ENCODE results near the gene VPS33A. TPM values are rescaled to one million over a fixed set of nuclear protein-coding genes. Genes with fewer than 3 reads are reported as not detected.

The VPS33A gene
- polyA plus RNA-seq (ENCODE audit: low read depth in 6 of 6): 10 to 100 TPM; 20.9 to 37.1 (median 23.9) TPM

DNA sequence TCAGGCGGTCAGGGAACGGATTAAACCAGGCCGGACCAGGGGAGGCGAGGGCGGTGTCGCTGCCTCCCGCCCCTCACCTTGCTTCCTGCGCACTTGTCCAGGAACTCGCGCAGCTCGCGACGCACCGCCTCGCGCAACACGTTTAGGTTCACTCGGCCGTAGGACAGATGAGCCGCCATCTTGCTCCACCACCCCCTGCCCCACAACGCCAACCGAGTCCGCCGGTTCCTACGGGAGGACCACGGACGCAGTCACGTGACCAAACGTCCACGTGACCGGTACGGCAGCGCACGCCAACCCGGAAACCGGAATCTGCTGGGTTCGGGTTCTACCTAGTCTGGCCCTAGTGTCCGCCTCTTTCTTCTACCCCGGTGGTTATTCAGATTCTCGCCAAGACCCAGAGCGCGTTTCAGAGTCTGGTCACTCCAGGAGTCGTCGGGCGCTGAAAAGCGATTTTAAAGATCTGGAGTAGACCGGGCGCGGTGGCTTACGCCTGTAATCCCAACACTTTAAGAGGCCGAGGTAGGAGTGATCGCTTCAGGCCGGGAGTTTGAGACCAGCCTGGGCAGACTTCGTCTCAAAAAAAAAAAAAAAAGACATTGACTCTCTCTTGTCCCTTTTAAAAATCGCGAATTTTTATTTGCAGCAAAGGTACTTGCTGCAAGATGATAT is at the start of gene VPS33A:
VPS33A (minus strand) TSS at position 265 of the 672 bp plus-strand sequence; CDS start at position 179, 86 bp downstream.
- Mint-ChIP-seq H3K9me3 (peaks cover 0 to 3% (median 0%) of the 10 kb centered on the region in 7 donors), H3K4me1 (peaks cover 9 to 31% (median 19%) of the 10 kb centered on the region in 3 donors), H3K27me3 (no peaks in the 10 kb centered on the region), H3K36me3 (peaks cover 0 to 5% of the 10 kb centered on the region in 2 donors), H3K27ac (peak within 1 kb of the TSS; percentile 97 to 100 (median 98)), H3K4me3 (peak within 1 kb of the TSS; percentile 90 to 99 (median 95))
- peak; percentile 90 for DNase-seq
- ATAC-seq (ENCODE audit: low read depth in 2 of 2): peak; percentile 83 to 84

DNA sequence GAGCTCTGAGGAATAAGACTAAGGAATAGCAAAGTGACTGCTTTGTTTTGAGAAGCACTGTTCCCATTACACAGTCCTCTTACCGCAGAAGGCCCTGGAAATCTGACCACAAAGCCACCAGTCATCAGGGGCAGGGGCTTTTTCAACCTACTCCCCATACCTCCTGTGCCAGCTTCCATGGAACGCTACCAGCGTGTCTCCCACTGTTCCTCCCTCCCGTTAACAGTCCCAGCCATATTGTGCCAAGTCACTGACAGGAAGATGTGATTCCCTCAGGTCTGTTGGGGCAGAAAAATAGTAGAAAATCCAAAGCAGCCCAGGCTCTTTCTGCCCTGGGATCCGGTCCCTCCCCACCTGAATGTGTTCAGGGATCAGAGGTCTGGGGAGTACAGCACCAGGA is 46.6 kb upstream of the VPS33A start:
- Mint-ChIP-seq H3K36me3 (peaks cover 0 to 7% of the 10 kb centered on the region in 2 donors), H3K4me1 (no peaks in the 10 kb centered on the region), H3K27ac (no peak overlapping the region), H3K9me3 (no peaks in the 10 kb centered on the region), H3K27me3 (no peaks in the 10 kb centered on the region), H3K4me3 (no peak overlapping the region)
- ATAC-seq (ENCODE audit: low read depth in 2 of 2) (no peak), DNase-seq (no peak)

DNA sequence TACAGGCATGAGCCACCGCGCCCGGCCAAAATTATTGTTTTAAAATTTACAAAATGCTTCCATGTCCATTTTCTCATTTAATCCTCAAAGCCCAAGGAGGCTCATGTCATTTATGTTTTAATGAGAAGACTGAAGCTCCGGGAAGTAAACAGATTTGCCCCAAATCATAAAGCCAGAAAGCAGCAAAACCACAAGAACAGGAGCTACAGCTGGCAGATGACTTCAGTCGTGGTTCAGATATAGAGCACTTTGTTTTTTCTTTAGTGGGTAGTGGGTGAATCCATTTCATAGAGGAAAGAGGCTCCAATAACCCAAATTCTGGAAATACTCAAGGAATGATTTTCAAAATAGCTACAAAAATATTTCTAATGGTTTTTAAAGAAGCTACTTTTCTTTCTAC is 45.4 kb upstream of the VPS33A start:
- Mint-ChIP-seq H3K36me3 (peaks cover 0 to 7% of the 10 kb centered on the region in 2 donors), H3K4me1 (no peaks in the 10 kb centered on the region), H3K9me3 (no peaks in the 10 kb centered on the region), H3K27ac (no peak overlapping the region), H3K27me3 (no peaks in the 10 kb centered on the region), H3K4me3 (no peak overlapping the region)
- ATAC-seq (ENCODE audit: low read depth in 2 of 2) (no peak), DNase-seq (no peak)

DNA sequence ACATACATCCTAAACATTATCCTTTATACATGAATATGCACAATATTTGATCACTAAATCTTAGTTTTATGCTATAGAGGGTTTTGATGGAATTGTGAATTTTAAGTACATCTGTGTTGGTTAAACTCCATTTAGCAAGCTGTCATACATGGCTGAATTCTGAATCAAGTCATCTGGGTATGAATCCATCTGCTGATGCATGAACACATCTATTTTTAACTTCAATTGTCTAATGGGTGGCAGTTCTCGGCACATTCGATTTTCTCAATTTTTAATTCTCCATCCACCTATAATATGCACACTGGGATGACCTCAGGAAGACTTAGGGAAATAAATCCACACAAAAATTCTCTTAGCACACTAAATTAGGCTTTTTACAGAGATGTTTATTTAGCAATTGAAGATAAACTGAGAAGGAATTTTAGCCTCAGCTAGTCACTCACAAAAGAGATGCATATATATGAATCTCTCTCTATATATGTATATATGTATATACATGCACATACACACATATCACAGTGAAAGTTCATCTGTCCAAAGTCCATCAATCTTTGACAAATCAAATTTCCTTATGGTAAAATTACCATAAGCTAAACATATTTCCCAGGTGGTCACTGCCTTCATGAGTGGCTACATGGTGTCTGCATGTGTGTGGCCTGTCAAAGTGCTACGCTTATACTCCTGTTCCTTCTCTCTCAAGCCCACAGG is 44.5 kb upstream of the VPS33A start:
- no peak for ATAC-seq (ENCODE audit: low read depth in 2 of 2)
- peaks cover 0 to 7% of the 10 kb centered on the region in 2 donors for H3K36me3 Mint-ChIP-seq
- H3K27ac Mint-ChIP-seq: peak overlapping the region in 2 of 6 donors; percentile 61 to 81
- no peak overlapping the region for H3K4me3 Mint-ChIP-seq
- H3K4me1 Mint-ChIP-seq: no peaks in the 10 kb centered on the region
- H3K27me3 Mint-ChIP-seq: no peaks in the 10 kb centered on the region
- DNase-seq: no peak
- H3K9me3 Mint-ChIP-seq: no peaks in the 10 kb centered on the region

DNA sequence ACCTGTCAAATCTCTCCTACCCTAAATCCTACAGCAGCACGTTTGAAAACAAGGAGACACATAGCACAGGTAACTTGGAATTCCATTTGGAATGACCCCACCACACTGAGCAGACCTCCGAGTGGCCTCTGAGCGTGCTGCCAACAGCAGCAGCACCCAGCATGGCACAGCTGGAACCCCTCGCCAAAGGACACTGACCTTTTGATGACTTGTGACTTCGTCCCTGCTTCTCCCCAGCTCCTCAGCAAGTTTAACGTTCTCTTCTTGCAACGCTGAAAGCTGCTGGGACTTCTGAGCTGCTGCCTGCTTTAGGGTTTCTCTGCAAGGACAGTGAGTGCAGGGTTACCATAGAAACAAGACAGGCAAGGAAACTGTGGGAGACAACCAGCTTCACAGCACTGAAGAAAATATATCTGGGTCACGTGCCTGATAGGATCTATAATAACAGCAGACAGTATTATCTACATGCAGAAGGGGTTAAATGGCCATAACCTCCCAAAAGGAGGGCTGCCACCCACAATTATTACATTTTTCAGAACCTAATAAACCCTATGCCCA is 43.3 kb upstream of the VPS33A start:
- Mint-ChIP-seq H3K27me3 (no peaks in the 10 kb centered on the region), H3K27ac (peak overlapping the region in 1 of 6 donors; percentile 24), H3K9me3 (no peaks in the 10 kb centered on the region), H3K4me3 (no peak overlapping the region), H3K36me3 (peaks cover 0 to under 1% of the 10 kb centered on the region in 2 donors), H3K4me1 (no peaks in the 10 kb centered on the region)
- DNase-seq (no peak), ATAC-seq (ENCODE audit: low read depth in 2 of 2) (no peak)

DNA sequence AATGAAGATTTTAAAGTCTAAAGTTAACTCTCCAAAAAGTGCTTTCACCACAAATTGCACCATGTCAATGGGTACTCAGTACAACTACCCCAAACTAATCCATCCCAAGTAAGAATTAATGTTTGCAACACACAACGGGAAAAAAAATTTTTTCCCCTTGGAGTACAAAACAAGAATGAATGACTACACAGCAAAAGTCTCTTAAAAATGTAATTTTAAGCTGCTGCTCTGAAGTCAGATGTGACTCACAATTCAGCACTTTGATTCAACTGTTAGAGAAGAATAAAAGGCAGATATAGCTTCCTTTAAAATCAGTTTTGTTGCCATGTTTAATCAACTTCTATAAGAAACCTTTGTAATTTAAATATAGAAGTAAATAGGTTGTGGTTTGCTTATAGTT is 42.5 kb upstream of the VPS33A start:
- Mint-ChIP-seq H3K36me3 (no peaks in the 10 kb centered on the region), H3K27me3 (no peaks in the 10 kb centered on the region), H3K4me3 (no peak overlapping the region), H3K4me1 (no peaks in the 10 kb centered on the region), H3K9me3 (no peaks in the 10 kb centered on the region), H3K27ac (no peak overlapping the region)
- DNase-seq (no peak), ATAC-seq (ENCODE audit: low read depth in 2 of 2) (no peak)

DNA sequence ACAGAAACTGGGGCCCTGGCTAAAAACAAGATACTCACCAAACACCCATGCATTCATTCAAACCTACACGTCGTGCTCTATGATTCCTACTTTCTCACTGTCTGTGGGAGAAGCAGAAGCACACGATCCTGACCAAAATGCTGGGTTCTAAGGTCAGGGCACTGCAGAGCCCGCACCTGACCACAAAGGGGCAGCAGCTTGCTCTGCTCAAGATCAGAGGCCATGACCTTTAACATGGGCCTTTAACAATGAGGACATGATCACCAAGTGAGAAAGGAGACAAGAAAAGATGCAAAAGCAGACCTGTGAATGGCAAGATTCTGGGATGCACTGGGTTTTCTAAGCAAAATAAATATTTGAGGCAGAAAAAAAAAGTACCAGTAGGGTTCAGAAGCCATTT is 40.1 kb upstream of the VPS33A start:
- no peaks in the 10 kb centered on the region for H3K9me3 Mint-ChIP-seq
- H3K4me3 Mint-ChIP-seq: no peak overlapping the region
- H3K27me3 Mint-ChIP-seq: no peaks in the 10 kb centered on the region
- DNase-seq (no peak), ATAC-seq (ENCODE audit: low read depth in 2 of 2) (no peak)
- H3K27ac Mint-ChIP-seq: peak overlapping the region in 1 of 6 donors; percentile 60
- peaks cover 0 to 8% of the 10 kb centered on the region in 2 donors for H3K36me3 Mint-ChIP-seq
- no peaks in the 10 kb centered on the region for H3K4me1 Mint-ChIP-seq

DNA sequence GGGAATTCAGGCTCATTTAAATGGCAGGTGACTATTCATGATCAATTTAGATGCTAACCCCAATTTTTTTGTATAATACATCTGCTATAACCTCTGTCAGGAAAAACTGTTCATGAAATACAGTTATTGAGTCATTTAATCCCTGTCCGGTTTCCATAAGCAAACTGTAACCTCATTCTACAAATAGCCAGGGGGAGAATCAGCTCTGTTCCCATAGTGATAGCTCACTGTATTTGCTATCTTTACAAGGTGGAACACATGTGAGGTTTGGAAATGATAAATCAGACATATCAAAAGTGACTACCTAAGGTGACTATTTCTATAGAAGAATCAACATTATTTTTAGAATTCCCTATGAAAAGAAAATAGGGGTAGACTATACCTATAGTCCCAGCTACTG is 38.6 kb upstream of the VPS33A start:
- Mint-ChIP-seq H3K27ac (peak overlapping the region in 1 of 6 donors; percentile 41), H3K4me1 (no peaks in the 10 kb centered on the region), H3K36me3 (peaks cover 0 to 8% of the 10 kb centered on the region in 2 donors), H3K9me3 (no peaks in the 10 kb centered on the region), H3K4me3 (no peak overlapping the region), H3K27me3 (no peaks in the 10 kb centered on the region)
- DNase-seq: no peak
- ATAC-seq (ENCODE audit: low read depth in 2 of 2): no peak

DNA sequence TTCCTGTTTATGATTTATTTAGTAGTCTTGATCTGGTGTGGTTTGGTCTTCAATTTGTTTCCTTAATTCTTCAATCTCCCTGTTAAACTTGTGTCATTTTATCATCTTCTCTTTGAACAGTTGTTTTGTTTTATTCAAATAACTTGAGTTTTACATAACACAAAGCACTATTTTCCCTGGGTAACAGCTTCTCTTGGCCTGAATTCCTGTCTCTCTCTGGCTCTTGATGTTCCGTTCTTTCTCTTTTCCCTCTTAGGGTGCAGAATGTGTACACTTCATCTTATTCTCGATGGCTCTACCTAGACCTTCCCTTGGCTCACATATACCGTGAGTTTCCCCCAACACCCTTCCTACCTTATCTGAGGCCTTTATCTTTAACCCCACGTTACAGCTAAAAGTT is 36.8 kb upstream of the VPS33A start:
- DNase-seq (no peak), ATAC-seq (ENCODE audit: low read depth in 2 of 2) (no peak)
- H3K27ac Mint-ChIP-seq: no peak overlapping the region
- no peaks in the 10 kb centered on the region for H3K4me1 Mint-ChIP-seq
- H3K36me3 Mint-ChIP-seq: peaks cover 0 to 8% of the 10 kb centered on the region in 2 donors
- H3K4me3 Mint-ChIP-seq: no peak overlapping the region
- H3K27me3 Mint-ChIP-seq: no peaks in the 10 kb centered on the region
- no peaks in the 10 kb centered on the region for H3K9me3 Mint-ChIP-seq

DNA sequence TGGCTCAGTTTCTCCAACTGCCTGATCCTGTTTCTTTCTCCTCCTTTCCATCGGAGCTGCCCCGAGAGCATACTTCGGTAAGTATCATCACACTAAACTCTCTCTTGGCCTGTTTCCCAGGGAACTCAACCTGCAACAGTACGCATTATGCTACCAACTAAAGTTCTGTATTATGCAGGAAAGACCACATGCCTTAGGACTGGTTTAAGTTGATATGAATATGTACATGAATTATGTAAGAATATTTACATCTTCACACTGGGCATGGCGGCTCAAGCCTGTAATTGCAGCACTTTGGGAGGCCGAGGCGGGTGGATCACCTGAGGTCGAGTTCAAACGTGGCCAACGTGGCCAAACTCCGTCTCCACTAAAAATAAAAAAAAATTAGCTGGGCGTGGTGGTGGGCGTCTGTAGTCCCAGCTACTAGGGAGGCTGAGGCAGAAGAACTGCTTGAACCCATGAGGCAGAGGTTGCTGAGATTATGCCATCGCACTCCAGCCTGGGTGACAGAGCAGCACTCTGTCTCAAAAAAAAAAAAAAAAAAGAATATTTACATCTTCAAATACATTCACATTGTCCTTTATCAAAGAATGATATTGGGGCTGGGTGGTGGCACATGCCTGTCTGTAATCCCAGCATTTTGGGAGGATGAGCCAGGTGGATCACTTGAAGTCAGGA is 31.9 kb upstream of the VPS33A start:
- peak overlapping the region in 1 of 8 donors; percentile 9 for H3K4me3 Mint-ChIP-seq
- peak overlapping the region in 2 of 6 donors; percentile 54 to 63 for H3K27ac Mint-ChIP-seq
- ATAC-seq (ENCODE audit: low read depth in 2 of 2) (no peak), DNase-seq (no peak)
- no peaks in the 10 kb centered on the region for H3K27me3 Mint-ChIP-seq
- peaks cover 0 to 5% (median 0%) of the 10 kb centered on the region in 7 donors for H3K9me3 Mint-ChIP-seq
- peaks cover 8 to 17% of the 10 kb centered on the region in 2 donors for H3K36me3 Mint-ChIP-seq
- no peaks in the 10 kb centered on the region for H3K4me1 Mint-ChIP-seq

DNA sequence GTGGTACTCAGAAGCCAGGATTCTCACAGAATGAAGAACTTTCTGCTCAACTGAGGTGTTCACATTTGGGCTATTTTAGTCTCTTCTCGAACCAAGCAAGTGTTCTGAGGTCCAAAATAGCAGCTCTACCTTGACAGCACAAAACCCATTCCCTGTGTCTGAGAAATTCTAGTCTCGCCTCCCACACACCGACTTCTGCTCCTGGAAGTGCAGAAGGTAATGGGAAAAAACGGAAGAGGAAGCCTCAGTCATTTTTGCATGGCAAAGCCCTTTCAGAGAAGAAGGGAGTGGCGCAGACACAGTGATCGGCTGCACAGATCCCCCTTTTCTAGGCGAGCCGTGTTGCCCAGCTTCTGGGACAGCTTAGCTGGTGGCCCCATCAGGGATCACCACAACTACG is 31.2 kb upstream of the VPS33A start:
- no peak overlapping the region for H3K27ac Mint-ChIP-seq
- no peaks in the 10 kb centered on the region for H3K4me1 Mint-ChIP-seq
- DNase-seq: no peak
- H3K27me3 Mint-ChIP-seq: no peaks in the 10 kb centered on the region
- no peak for ATAC-seq (ENCODE audit: low read depth in 2 of 2)
- H3K36me3 Mint-ChIP-seq: peaks cover 8 to 12% of the 10 kb centered on the region in 2 donors
- H3K4me3 Mint-ChIP-seq: no peak overlapping the region
- peaks cover 0 to 5% (median 0%) of the 10 kb centered on the region in 7 donors for H3K9me3 Mint-ChIP-seq

DNA sequence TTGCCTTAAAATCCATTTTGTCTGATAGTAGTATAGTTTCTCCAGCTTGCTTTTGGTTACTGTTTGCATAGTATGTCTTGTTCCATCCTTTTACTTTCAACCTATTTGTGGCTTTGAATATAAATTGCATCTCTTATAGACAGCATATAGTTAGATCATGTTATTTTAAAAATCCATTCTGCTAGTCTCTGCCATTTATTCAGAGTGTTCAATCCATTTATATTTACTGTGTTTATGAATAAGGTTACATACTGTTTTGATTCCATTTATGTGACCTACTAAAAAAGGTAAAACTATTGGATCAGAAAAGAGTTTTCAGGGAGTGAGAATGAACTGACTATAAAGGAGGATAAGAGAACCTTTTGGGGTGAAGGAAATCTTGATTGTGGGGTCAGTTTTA is 29.6 kb upstream of the VPS33A start:
- DNase-seq (no peak), ATAC-seq (ENCODE audit: low read depth in 2 of 2) (no peak)
- Mint-ChIP-seq H3K36me3 (peaks cover 8 to 12% of the 10 kb centered on the region in 2 donors), H3K4me3 (no peak overlapping the region), H3K9me3 (peaks cover 0 to 5% (median 0%) of the 10 kb centered on the region in 7 donors), H3K4me1 (no peaks in the 10 kb centered on the region), H3K27me3 (no peaks in the 10 kb centered on the region), H3K27ac (peak overlapping the region in 1 of 6 donors; percentile 71)

DNA sequence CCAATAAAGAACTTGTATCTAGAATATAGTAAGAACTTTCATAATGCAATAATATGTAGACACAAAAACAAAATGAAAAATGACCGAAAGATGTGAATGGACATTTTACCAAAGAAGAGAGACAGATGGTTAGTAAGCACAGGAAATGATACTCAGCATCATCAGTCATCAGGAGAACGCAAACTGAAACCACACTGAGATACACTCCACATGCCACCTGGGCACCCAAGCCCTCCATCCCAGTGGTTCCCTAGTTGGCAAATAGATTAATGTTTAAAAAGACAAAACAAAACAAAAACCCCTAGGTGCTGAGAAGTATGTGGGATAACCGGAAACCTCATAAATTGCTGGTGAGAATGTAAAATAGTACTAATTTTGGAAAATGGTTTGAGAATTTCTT is 26.8 kb upstream of the VPS33A start:
- no peaks in the 10 kb centered on the region for H3K4me1 Mint-ChIP-seq
- no peak for DNase-seq
- no peaks in the 10 kb centered on the region for H3K27me3 Mint-ChIP-seq
- H3K9me3 Mint-ChIP-seq: peaks cover 0 to 5% (median 0%) of the 10 kb centered on the region in 7 donors
- ATAC-seq (ENCODE audit: low read depth in 2 of 2): no peak
- no peak overlapping the region for H3K4me3 Mint-ChIP-seq
- H3K27ac Mint-ChIP-seq: peak overlapping the region in 2 of 6 donors; percentile 3 to 73
- H3K36me3 Mint-ChIP-seq: peaks cover 8 to 12% of the 10 kb centered on the region in 2 donors
